ENCODE data around the gene CNTN2. TPM values are rescaled to one million over a fixed set of nuclear protein-coding genes. Genes with fewer than 3 reads are reported as not detected.

The CNTN2 gene
- total RNA-seq, 1 donor from 2014 or later: 0.58 TPM

GRCh38 chr1:205068457-205069040, 25.5 kb downstream of the CNTN2 start:
- no peak for TF ChIP-seq CTCF (IDR thresholded peaks at IDR 0.05; ENCODE audit: borderline replicate concordance)
- peaks cover 5% of the 10 kb centered on the region for H3K27me3 ChIP-seq (ENCODE audit: low read depth)
- intact Hi-C loops (cut with micrococcal nuclease): no loop called here
- peaks cover 7% of the 10 kb centered on the region for H3K4me1 ChIP-seq
- H3K27ac ChIP-seq (replicated peaks): no peak overlapping the region
- DNase-seq: no peak
- no peaks in the 10 kb centered on the region for H3K36me3 ChIP-seq
- H3K4me3 ChIP-seq: no peak overlapping the region
- no peaks in the 10 kb centered on the region for H3K9me3 ChIP-seq (replicated peaks)

GRCh38 chr1:205069371-205070125, 26.5 kb downstream of the CNTN2 start:
- no peak for DNase-seq
- H3K27me3 ChIP-seq (ENCODE audit: low read depth): peaks cover 5% of the 10 kb centered on the region
- H3K36me3 ChIP-seq: no peaks in the 10 kb centered on the region
- H3K27ac ChIP-seq (replicated peaks): no peak overlapping the region
- no peaks in the 10 kb centered on the region for H3K9me3 ChIP-seq (replicated peaks)
- peaks cover 7% of the 10 kb centered on the region for H3K4me1 ChIP-seq
- no peak overlapping the region for H3K4me3 ChIP-seq
- no peak for TF ChIP-seq CTCF (IDR thresholded peaks at IDR 0.05; ENCODE audit: borderline replicate concordance)
- intact Hi-C loops (cut with micrococcal nuclease): no loop called here

- H3K9me3 ChIP-seq (replicated peaks): no peaks in the 10 kb centered on the region
- no peak overlapping the region for H3K4me3 ChIP-seq
- DNase-seq: no peak
- no peak for TF ChIP-seq CTCF (IDR thresholded peaks at IDR 0.05; ENCODE audit: borderline replicate concordance)
- H3K4me1 ChIP-seq: peaks cover 7% of the 10 kb centered on the region
- H3K36me3 ChIP-seq: no peaks in the 10 kb centered on the region
- H3K27ac ChIP-seq (replicated peaks): no peak overlapping the region
- H3K27me3 ChIP-seq (ENCODE audit: low read depth): peaks cover 4% of the 10 kb centered on the region
- intact Hi-C loops (cut with micrococcal nuclease): no loop called here
Measured at GRCh38 chr1:205071028-205071409, 28.0 kb downstream of the CNTN2 start.

GRCh38 chr1:205071801-205072200, 28.8 kb downstream of the CNTN2 start:
- H3K4me1 ChIP-seq: peaks cover 12% of the 10 kb centered on the region
- no peak overlapping the region for H3K4me3 ChIP-seq
- TF ChIP-seq CTCF (IDR thresholded peaks at IDR 0.05; ENCODE audit: borderline replicate concordance): no peak
- DNase-seq: no peak
- no peaks in the 10 kb centered on the region for H3K9me3 ChIP-seq (replicated peaks)
- no peaks in the 10 kb centered on the region for H3K27me3 ChIP-seq (ENCODE audit: low read depth)
- intact Hi-C loops (cut with micrococcal nuclease): no loop called here
- H3K36me3 ChIP-seq: no peaks in the 10 kb centered on the region
- H3K27ac ChIP-seq (replicated peaks): no peak overlapping the region

GRCh38 chr1:205072286-205072685, 29.3 kb downstream of the CNTN2 start:
- Histone ChIP-seq H3K4me1 (peaks cover 16% of the 10 kb centered on the region), H3K27me3 (ENCODE audit: low read depth) (no peaks in the 10 kb centered on the region), H3K9me3 (replicated peaks) (no peaks in the 10 kb centered on the region), H3K36me3 (no peaks in the 10 kb centered on the region), H3K4me3 (no peak overlapping the region), H3K27ac (replicated peaks) (no peak overlapping the region)
- no peak for DNase-seq
- intact Hi-C loops (cut with micrococcal nuclease): no loop called here
- TF ChIP-seq CTCF (IDR thresholded peaks at IDR 0.05; ENCODE audit: borderline replicate concordance): no peak
